Peyer's patch (tissue), 4 donors: Measurements from ENCODE around the gene TM6SF1. TPM values are rescaled to one million over a fixed set of nuclear protein-coding genes. Genes with fewer than 3 reads are reported as not detected.

Source experiments
- DNase-seq, 3 donors: peaks; one replicate each; pipeline ENCODE4 v3.0.0-alpha.2; 2017 to 2019
- H3K27ac ChIP-seq, 4 donors: fragments of 200-600 bp; sonication (generic); one replicate each; pipeline ENCODE4 v1.5.1; 2016 to 2019
- H3K27me3 ChIP-seq, 2 donors: fragments of 200-600 bp; sonication (generic); one replicate each; pipeline ENCODE4 v1.5.1; 2019
- H3K36me3 ChIP-seq, 3 donors: fragments of 200-600 bp; sonication (generic); one replicate each; pipeline ENCODE4 v1.5.1; 2016 to 2019
- H3K4me1 ChIP-seq, 4 donors: fragments of 200-600 bp; sonication (generic); one replicate each; pipeline ENCODE4 v1.5.1; 2016 to 2019
- H3K4me3 ChIP-seq, 4 donors: fragments of 200-600 bp; sonication (generic); 1 replicate in 3 of 4; 2 replicates in 1 of 4; pipeline ENCODE4 v1.5.1; 2016 to 2019; ENCODE audit warnings: mild to moderate bottlenecking in 1 of 4
- H3K9me3 ChIP-seq, 4 donors: fragments of 200-600 bp; sonication (generic); one replicate each; pipeline ENCODE4 v1.5.1; 2016 to 2019; ENCODE audit warnings: mild to moderate bottlenecking in 1 of 4
- POLR2A ChIP-seq, 2 donors: fragments of 450-650 bp; IDR thresholded peaks; one replicate each; pipeline ENCODE4 v1.5.1; 2017; ENCODE audit warnings: antibody characterized with exemption in 2 of 2, mild to moderate bottlenecking in 2 of 2, moderate library complexity in 2 of 2
- total RNA-seq, 4 donors: library from RNA; depleted of rRNA; stranded (reverse); fragments of >200 nt; gene quantifications; one replicate each; pipeline ENCODE4 v1.1.0, GENCODE V29; 2016
- TF ChIP-seq, protein P1 (sequence below), 6 experiments: fragments of 450-650 bp in 4 of 6; fragments of 200-600 bp in 2 of 6; sonication (generic) in 1 of 6; IDR thresholded peaks; one replicate each; pipeline ENCODE4 v1.5.1; 2017 to 2019; ENCODE audit warnings: antibody characterized with exemption in 6 of 6, mild to moderate bottlenecking in 3 of 6, moderate library complexity in 1 of 6

The TM6SF1 gene
- total RNA-seq, 4 donors from 2014 or later: 3.3 to 3.5 TPM; not detected in 2

- no peak for TF ChIP-seq POLR2A (IDR thresholded peaks at IDR 0.05)
- TF ChIP-seq, protein P1, sequence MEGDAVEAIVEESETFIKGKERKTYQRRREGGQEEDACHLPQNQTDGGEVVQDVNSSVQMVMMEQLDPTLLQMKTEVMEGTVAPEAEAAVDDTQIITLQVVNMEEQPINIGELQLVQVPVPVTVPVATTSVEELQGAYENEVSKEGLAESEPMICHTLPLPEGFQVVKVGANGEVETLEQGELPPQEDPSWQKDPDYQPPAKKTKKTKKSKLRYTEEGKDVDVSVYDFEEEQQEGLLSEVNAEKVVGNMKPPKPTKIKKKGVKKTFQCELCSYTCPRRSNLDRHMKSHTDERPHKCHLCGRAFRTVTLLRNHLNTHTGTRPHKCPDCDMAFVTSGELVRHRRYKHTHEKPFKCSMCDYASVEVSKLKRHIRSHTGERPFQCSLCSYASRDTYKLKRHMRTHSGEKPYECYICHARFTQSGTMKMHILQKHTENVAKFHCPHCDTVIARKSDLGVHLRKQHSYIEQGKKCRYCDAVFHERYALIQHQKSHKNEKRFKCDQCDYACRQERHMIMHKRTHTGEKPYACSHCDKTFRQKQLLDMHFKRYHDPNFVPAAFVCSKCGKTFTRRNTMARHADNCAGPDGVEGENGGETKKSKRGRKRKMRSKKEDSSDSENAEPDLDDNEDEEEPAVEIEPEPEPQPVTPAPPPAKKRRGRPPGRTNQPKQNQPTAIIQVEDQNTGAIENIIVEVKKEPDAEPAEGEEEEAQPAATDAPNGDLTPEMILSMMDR (IDR thresholded peaks at IDR 0.05): no peak
- Histone ChIP-seq H3K4me3 (no peak overlapping the region), H3K9me3 (no peaks in the 10 kb centered on the region), H3K27ac (no peak overlapping the region), H3K36me3 (no peaks in the 10 kb centered on the region), H3K4me1 (no peaks in the 10 kb centered on the region), H3K27me3 (no peaks in the 10 kb centered on the region)
- no peak for DNase-seq
Observed at GRCh38 chr15:83118968-83119367, 11.5 kb downstream of the TM6SF1 start.

GRCh38 chr15:83119968-83120581 is 12.6 kb downstream of the TM6SF1 start:
- Histone ChIP-seq H3K27me3 (no peaks in the 10 kb centered on the region), H3K36me3 (no peaks in the 10 kb centered on the region), H3K4me1 (no peaks in the 10 kb centered on the region), H3K9me3 (no peaks in the 10 kb centered on the region), H3K27ac (no peak overlapping the region), H3K4me3 (no peak overlapping the region)
- no peak for DNase-seq
- TF ChIP-seq, protein P1 (IDR thresholded peaks at IDR 0.05): no peak
- no peak for TF ChIP-seq POLR2A (IDR thresholded peaks at IDR 0.05)

- H3K36me3 ChIP-seq: no peaks in the 10 kb centered on the region
- TF ChIP-seq, protein P1 (IDR thresholded peaks at IDR 0.05): no peak
- no peak for TF ChIP-seq POLR2A (IDR thresholded peaks at IDR 0.05)
Observed at GRCh38 chr15:83123529-83123928, 16.1 kb downstream of the TM6SF1 start.

DNA sequence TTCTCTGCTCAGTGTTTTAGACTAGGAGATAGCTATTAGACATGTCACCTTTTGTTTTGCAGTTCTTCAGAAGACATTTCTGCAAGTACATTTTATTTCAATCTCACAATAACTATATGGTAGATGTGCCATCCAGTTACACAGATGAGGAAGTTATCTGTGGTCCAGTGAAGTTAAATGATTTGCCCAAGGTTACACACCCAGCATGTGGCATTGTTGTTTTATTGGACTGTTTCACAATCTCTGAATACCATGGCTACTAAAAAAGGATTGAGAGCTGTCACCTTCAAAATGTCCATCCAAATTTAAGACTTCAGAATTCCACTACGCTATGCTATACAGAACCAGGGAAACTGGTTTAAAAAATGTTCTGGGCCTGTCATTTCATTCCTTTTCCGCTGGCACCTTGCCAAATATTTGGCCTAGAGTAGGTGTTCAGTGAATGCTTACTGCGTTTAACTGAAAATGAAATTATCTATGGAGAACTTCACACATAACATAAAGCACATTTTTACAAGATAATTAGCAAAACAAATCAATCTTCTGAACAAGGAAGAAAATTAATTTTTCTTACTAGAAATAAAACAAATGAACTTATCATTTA is 20.2 kb downstream of the TM6SF1 start:
- Histone ChIP-seq H3K9me3 (no peaks in the 10 kb centered on the region), H3K36me3 (no peaks in the 10 kb centered on the region), H3K27ac (no peak overlapping the region), H3K4me1 (no peaks in the 10 kb centered on the region), H3K4me3 (no peak overlapping the region), H3K27me3 (no peaks in the 10 kb centered on the region)
- DNase-seq: no peak
- TF ChIP-seq, protein P1 (IDR thresholded peaks at IDR 0.05): no peak
- no peak for TF ChIP-seq POLR2A (IDR thresholded peaks at IDR 0.05)

More at GRCh38 chr15:83123529-83123928, 16.1 kb downstream of the TM6SF1 start:
- H3K9me3 ChIP-seq: no peaks in the 10 kb centered on the region
- no peak overlapping the region for H3K4me3 ChIP-seq
- H3K27ac ChIP-seq: no peak overlapping the region
- H3K4me1 ChIP-seq: no peaks in the 10 kb centered on the region
- H3K27me3 ChIP-seq: no peaks in the 10 kb centered on the region
- DNase-seq: no peak

- no peak for DNase-seq
- H3K9me3 ChIP-seq: no peaks in the 10 kb centered on the region
- H3K4me1 ChIP-seq: no peaks in the 10 kb centered on the region
- no peak for TF ChIP-seq POLR2A (IDR thresholded peaks at IDR 0.05)
- TF ChIP-seq, protein P1 (IDR thresholded peaks at IDR 0.05): no peak
- no peak overlapping the region for H3K27ac ChIP-seq
- no peaks in the 10 kb centered on the region for H3K27me3 ChIP-seq
- no peak overlapping the region for H3K4me3 ChIP-seq
- H3K36me3 ChIP-seq: no peaks in the 10 kb centered on the region
Observed at GRCh38 chr15:83129791-83130190, 22.3 kb downstream of the TM6SF1 start.
